Liver (tissue), 3 donors: Measurements from ENCODE around the gene GRIK1.

Experiments used
- CTCF ChIP-seq: fragments of 150-350 bp; IDR thresholded peaks from 2 replicates; pipeline ENCODE4 v1.5.1; 2017; ENCODE audit warnings: improper control_type of control experiment, low read depth, low read length; ENCODE audit not compliant: missing input control
- FOXA1 ChIP-seq: IDR thresholded peaks from 2 replicates; pipeline ENCODE4 v1.6.1; 2016; ENCODE audit warnings: antibody characterized with exemption
- GABPA ChIP-seq, 2 donors: IDR thresholded peaks in 1 of 2; conservative IDR thresholded peaks in 1 of 2; 2 replicates each; pipeline ENCODE4 v1.6.1; 2016; ENCODE audit warnings: antibody characterized with exemption in 2 of 2, mild to moderate bottlenecking in 1 of 2, moderate library complexity in 1 of 2
- JUND ChIP-seq, 2 donors: IDR thresholded peaks; 2 replicates each; pipeline ENCODE4 v1.6.1; 2016; ENCODE audit warnings: antibody characterized with exemption in 2 of 2
- MAX ChIP-seq: IDR thresholded peaks from 2 replicates; pipeline ENCODE4 v1.6.1; 2016; ENCODE audit warnings: antibody characterized with exemption
- TAF1 ChIP-seq: conservative IDR thresholded peaks from 2 replicates; pipeline ENCODE4 v1.6.1; 2016; ENCODE audit warnings: antibody characterized with exemption, mild to moderate bottlenecking
- YY1 ChIP-seq: IDR thresholded peaks from 2 replicates; pipeline ENCODE4 v1.6.1; 2016; ENCODE audit warnings: antibody characterized with exemption, mild to moderate bottlenecking
- ZBTB33 ChIP-seq: IDR thresholded peaks from 2 replicates; pipeline ENCODE4 v1.6.1; 2016; ENCODE audit warnings: antibody characterized with exemption
- donor health status: healthy.
- donor health status: healthy.

- TF ChIP-seq CTCF (no peak), FOXA1 (no peak), ZBTB33 (no peak), TAF1 (no peak), JUND (IDR thresholded peaks at IDR 0.05) (no peak), MAX (no peak), YY1 (no peak), GABPA (IDR thresholded peaks at IDR 0.05 in 1 of 2, conservative IDR thresholded peaks at IDR 0.05 in 1 of 2) (no peak)
Measured at GRCh38 chr21:29641635-29642550, 297.9 kb downstream of the GRIK1 start.
